Panc1 (cell line): ENCODE data around the gene EED. TPM values are rescaled to one million over a fixed set of nuclear protein-coding genes. Genes with fewer than 3 reads are reported as not detected.
"Not testable (repeated sequence)": the region's sequence is repeated elsewhere in the genome, so short reads cannot be mapped to it uniquely, and the experiment has no call there.

ENCODE experiments used
- ATAC-seq: fragments of 200-7000 bp; cut with Tn5 transposase; 2 replicates; pipeline ENCODE4 v1.9.1; 2020; ENCODE audit warnings: mild to moderate bottlenecking, moderate library complexity
- BruUV-seq: library from RNA; stranded (reverse); fragments of 400-500 nt; replicated peaks from 2 replicates; lab custom pipeline; 2021; lab: Mats Ljungman, UMichigan
- CTCF ChIA-PET: fragments of 300-600 bp; sonication (Branson Sonifier 250); formaldehyde crosslinking; loops from one replicate; lab custom pipeline; 2022; ENCODE audit warnings: antibody characterized with exemption; lab: Charles Lee
- POLR2A ChIA-PET: fragments of 300-600 bp; sonication (Branson Sonifier 250); formaldehyde crosslinking; loops from one replicate; lab custom pipeline; 2022; ENCODE audit warnings: antibody characterized with exemption; lab: Charles Lee
- DNase-seq: peaks from one replicate; pipeline ENCODE4 v3.0.0-alpha.2; 2010; ENCODE audit warnings: low read depth, low spot score
- H3K27ac ChIP-seq: 2 replicates; pipeline ENCODE4 v1.5.1; 2011; ENCODE audit warnings: mild to moderate bottlenecking, low read length, inconsistent platforms
- H3K27me3 ChIP-seq: fragments of 200-500 bp; sonication (Bioruptor generic); 2 replicates; pipeline ENCODE4 v1.6.0; 2014; ENCODE audit warnings: low read length, inconsistent platforms; ENCODE audit not compliant: control insufficient read depth, insufficient read depth
- H3K36me3 ChIP-seq: fragments of 200-500 bp; sonication (Bioruptor generic); 2 replicates; pipeline ENCODE4 v1.5.1; 2014; ENCODE audit warnings: inconsistent platforms, mild to moderate bottlenecking, low read length, moderate library complexity; ENCODE audit not compliant: control insufficient read depth, insufficient read depth
- H3K4me1 ChIP-seq: 2 replicates; pipeline ENCODE4 v1.5.1; 2011; ENCODE audit warnings: inconsistent platforms, mild to moderate bottlenecking, low read length, moderate library complexity; ENCODE audit not compliant: control insufficient read depth, insufficient read depth
- H3K4me3 ChIP-seq, 2 experiments: 2 replicates each; pipeline ENCODE4 v1.5.1; 2011 to 2012; ENCODE audit warnings: low read depth in 2 of 2, low read length in 2 of 2, mild to moderate bottlenecking in 2 of 2, inconsistent platforms in 1 of 2, moderate library complexity in 1 of 2
- H3K9me3 ChIP-seq: fragments of 200-500 bp; sonication (Bioruptor generic); 2 replicates; pipeline ENCODE4 v1.5.1; 2014; ENCODE audit warnings: low read depth, mild to moderate bottlenecking, inconsistent platforms, low read length, moderate library complexity; ENCODE audit not compliant: control insufficient read depth, insufficient read depth
- CTCF ChIP-seq: fragments of 450-650 bp; IDR thresholded peaks from 2 replicates; pipeline ENCODE4 v1.5.1; 2017; ENCODE audit warnings: mild to moderate bottlenecking
- POLR2AphosphoS5 ChIP-seq: IDR thresholded peaks from 2 replicates; pipeline ENCODE4 v1.6.1; 2012; ENCODE audit warnings: mild to moderate bottlenecking, low read depth, low read length, moderate library complexity
- SIN3A ChIP-seq: IDR thresholded peaks from 2 replicates; pipeline ENCODE4 v1.6.1; 2012; ENCODE audit warnings: low read depth, mild to moderate bottlenecking, low read length, moderate library complexity, borderline replicate concordance; ENCODE audit not compliant: insufficient read depth
- TCF7L2 ChIP-seq: IDR thresholded peaks from 2 replicates; pipeline ENCODE4 v1.6.1; 2011; ENCODE audit warnings: mild to moderate bottlenecking, low read depth, low read length, inconsistent platforms
- in situ Hi-C: cut with HindIII; loops from 2 replicates; pipeline ENCODE4 v1.10.0; 2016; ENCODE audit warnings: low sequenced_read_pairs, low pct_unique_long_range_greater_than_20kb
- intact Hi-C: fragments of 100-400 bp; cut with micrococcal nuclease; formaldehyde crosslinking; loops from one replicate; pipeline ENCODE4 v1.10.0; 2022; ENCODE audit not compliant: unreplicated experiment
- total RNA-seq: library from RNA; stranded (reverse); gene quantifications from one replicate; pipeline ENCODE4 v1.2.1, GENCODE V29; 2021; ENCODE audit not compliant: unreplicated experiment
- TF ChIP-seq, protein P1 (sequence below), 2 experiments: IDR thresholded peaks; 2 replicates each; pipeline ENCODE4 v1.6.1; 2011 to 2012; ENCODE audit warnings: low read depth in 2 of 2, control low read depth in 1 of 2, low read length in 1 of 2, mild to moderate bottlenecking in 1 of 2, moderate library complexity in 1 of 2; ENCODE audit not compliant: insufficient read depth in 1 of 2

The EED gene
- total RNA-seq, 1 experiment from 2014 or later = 29.0 TPM

- no peak overlapping the region for H3K4me3 ChIP-seq
- no peaks in the 10 kb centered on the region for H3K4me1 ChIP-seq
- ATAC-seq (no peak), DNase-seq (no peak)
- no peaks in the 10 kb centered on the region; the same call in 1 of the 2 replicates for H3K27me3 ChIP-seq
- BruUV-seq = no TSS peak
- in situ Hi-C loops = no loop called here
- intact Hi-C loops = no loop called here
- H3K36me3 ChIP-seq = no peaks in the 10 kb centered on the region
- CTCF ChIA-PET = no interaction called here
- H3K9me3 ChIP-seq = no peaks in the 10 kb centered on the region
- no peak overlapping the region for H3K27ac ChIP-seq
- POLR2A ChIA-PET = no interaction called here
- no peak for TF ChIP-seq POLR2AphosphoS5
- TF ChIP-seq, protein P1, sequence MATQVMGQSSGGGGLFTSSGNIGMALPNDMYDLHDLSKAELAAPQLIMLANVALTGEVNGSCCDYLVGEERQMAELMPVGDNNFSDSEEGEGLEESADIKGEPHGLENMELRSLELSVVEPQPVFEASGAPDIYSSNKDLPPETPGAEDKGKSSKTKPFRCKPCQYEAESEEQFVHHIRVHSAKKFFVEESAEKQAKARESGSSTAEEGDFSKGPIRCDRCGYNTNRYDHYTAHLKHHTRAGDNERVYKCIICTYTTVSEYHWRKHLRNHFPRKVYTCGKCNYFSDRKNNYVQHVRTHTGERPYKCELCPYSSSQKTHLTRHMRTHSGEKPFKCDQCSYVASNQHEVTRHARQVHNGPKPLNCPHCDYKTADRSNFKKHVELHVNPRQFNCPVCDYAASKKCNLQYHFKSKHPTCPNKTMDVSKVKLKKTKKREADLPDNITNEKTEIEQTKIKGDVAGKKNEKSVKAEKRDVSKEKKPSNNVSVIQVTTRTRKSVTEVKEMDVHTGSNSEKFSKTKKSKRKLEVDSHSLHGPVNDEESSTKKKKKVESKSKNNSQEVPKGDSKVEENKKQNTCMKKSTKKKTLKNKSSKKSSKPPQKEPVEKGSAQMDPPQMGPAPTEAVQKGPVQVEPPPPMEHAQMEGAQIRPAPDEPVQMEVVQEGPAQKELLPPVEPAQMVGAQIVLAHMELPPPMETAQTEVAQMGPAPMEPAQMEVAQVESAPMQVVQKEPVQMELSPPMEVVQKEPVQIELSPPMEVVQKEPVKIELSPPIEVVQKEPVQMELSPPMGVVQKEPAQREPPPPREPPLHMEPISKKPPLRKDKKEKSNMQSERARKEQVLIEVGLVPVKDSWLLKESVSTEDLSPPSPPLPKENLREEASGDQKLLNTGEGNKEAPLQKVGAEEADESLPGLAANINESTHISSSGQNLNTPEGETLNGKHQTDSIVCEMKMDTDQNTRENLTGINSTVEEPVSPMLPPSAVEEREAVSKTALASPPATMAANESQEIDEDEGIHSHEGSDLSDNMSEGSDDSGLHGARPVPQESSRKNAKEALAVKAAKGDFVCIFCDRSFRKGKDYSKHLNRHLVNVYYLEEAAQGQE (IDR thresholded peaks at IDR 0.05; ENCODE audit: insufficient read depth in 1 of 2, low read depth in 2 of 2, low read length in 1 of 2) = no peak
- no peak for TF ChIP-seq TCF7L2
- TF ChIP-seq SIN3A = no peak
- TF ChIP-seq CTCF = no peak
Observed at GRCh38 chr11:86228269-86229038, 16.1 kb upstream of the EED start.

- DNase-seq, H3K4me1 ChIP-seq, H3K36me3 ChIP-seq, POLR2A ChIA-PET, H3K27ac ChIP-seq, H3K27me3 ChIP-seq, in situ Hi-C loops, ATAC-seq, H3K4me3 ChIP-seq, H3K9me3 ChIP-seq, intact Hi-C loops, BruUV-seq: not testable (repeated sequence)
- CTCF ChIA-PET = interaction anchor here (0.6 kb wide), 1 partner anchor 1939 kb away, joined by 3 read pairs; no protein-coding TSS in a partner anchor
Observed at GRCh38 chr11:86229039-86229330, 15.6 kb upstream of the EED start.

DNA sequence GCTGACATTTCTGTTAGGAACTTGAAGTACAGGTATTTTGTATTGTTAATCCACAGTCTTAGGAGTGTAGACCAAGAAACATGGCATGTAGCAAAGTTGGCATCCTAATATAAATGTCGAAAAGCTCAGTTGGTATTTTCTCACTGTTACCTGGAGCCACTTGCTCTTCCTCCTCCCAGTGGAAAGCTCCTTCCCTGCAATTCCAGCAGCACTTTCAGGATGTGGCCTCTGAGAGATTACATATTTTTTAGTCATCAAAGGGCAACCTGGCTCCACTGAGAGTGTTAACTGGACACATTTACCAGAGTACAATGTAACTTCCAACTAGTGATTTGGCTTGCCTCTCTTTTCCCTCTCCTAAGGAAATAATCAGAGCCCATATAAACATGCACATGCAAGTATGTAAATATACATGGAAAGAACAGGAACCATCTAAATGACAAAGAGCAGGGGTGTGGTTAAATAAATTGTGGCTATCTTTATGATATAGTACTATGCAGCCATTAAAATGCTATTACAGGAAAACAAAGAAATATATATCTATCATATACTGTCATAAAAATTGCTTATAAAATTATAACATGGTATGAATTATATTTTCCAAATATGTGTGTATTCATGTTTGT, 14.3 kb upstream of the EED start:
- Histone ChIP-seq H3K27me3 (no peaks in the 10 kb centered on the region; the same call in 1 of the 2 replicates), H3K27ac (no peak overlapping the region), H3K4me3 (no peak overlapping the region), H3K36me3 (no peaks in the 10 kb centered on the region), H3K9me3 (no peaks in the 10 kb centered on the region), H3K4me1 (no peaks in the 10 kb centered on the region)
- ATAC-seq = peak; percentile 51; the same call in 1 of the 2 replicates
- POLR2A ChIA-PET = no interaction called here
- TF ChIP-seq POLR2AphosphoS5 = no peak
- no peak for TF ChIP-seq SIN3A
- TF ChIP-seq, protein P1 (IDR thresholded peaks at IDR 0.05; ENCODE audit: insufficient read depth in 1 of 2, low read depth in 2 of 2, low read length in 1 of 2) = no peak
- TF ChIP-seq CTCF = peak; percentile 19
- no peak for DNase-seq
- CTCF ChIA-PET = interaction anchor here (1.0 kb wide), 1 partner anchor 163 kb away, joined by 3 read pairs; no protein-coding TSS in a partner anchor
- no TSS peak for BruUV-seq
- intact Hi-C loops = no loop called here
- in situ Hi-C loops = no loop called here
